GM06990 (cell line): ENCODE measurements around the gene CATSPER3.
A peak's percentile ranks its signal among the peaks of the same experiment; 100 is the strongest.

Source experiments
- DNase-seq: peaks from one replicate; pipeline ENCODE4 v3.0.0-alpha.2; 2011; ENCODE audit not compliant: insufficient read length; ENCODE audit errors: extremely low read depth
- H3K27me3 ChIP-seq: replicated peaks from 2 replicates; pipeline ENCODE4 v1.6.0; 2011; ENCODE audit warnings: low read length; ENCODE audit not compliant: control insufficient read depth, insufficient read depth
- H3K36me3 ChIP-seq: 2 replicates; pipeline ENCODE4 v1.5.1; 2011; ENCODE audit warnings: low read length; ENCODE audit not compliant: control insufficient read depth, insufficient read depth
- H3K4me3 ChIP-seq: replicated peaks from 2 replicates; pipeline ENCODE4 v1.5.1; 2011; ENCODE audit warnings: low read depth, mild to moderate bottlenecking, control low read depth, low read length
- CTCF ChIP-seq: IDR thresholded peaks from 2 replicates; pipeline ENCODE4 v1.5.1; 2011; ENCODE audit warnings: low read length, control low read depth, mild to moderate bottlenecking, inconsistent platforms; ENCODE audit not compliant: insufficient read depth, poor library complexity, severe bottlenecking

CATSPER3 gene

GRCh38 chr5:135016861-135017290, 49.2 kb downstream of the CATSPER3 start:
- Histone ChIP-seq H3K27me3 (no peaks in the 10 kb centered on the region), H3K36me3 (no peaks in the 10 kb centered on the region), H3K4me3 (no peak overlapping the region)
- no peak for DNase-seq
- no peak for TF ChIP-seq CTCF

- no peak for DNase-seq
- TF ChIP-seq CTCF: no peak
- H3K27me3 ChIP-seq: no peaks in the 10 kb centered on the region
- no peak overlapping the region for H3K4me3 ChIP-seq
- H3K36me3 ChIP-seq: no peaks in the 10 kb centered on the region
These were observed 50.8 kb downstream of the CATSPER3 start for GRCh38 chr5:135018457-135018856.

- no peaks in the 10 kb centered on the region for H3K36me3 ChIP-seq
- no peaks in the 10 kb centered on the region for H3K27me3 ChIP-seq
- H3K4me3 ChIP-seq: no peak overlapping the region
- no peak for DNase-seq
- TF ChIP-seq CTCF: peak; percentile 9
These were observed 51.6 kb downstream of the CATSPER3 start for GRCh38 chr5:135019314-135019713.

GRCh38 chr5:135020111-135020895, 52.6 kb downstream of the CATSPER3 start:
- TF ChIP-seq CTCF: no peak
- Histone ChIP-seq H3K27me3 (no peaks in the 10 kb centered on the region), H3K4me3 (no peak overlapping the region), H3K36me3 (no peaks in the 10 kb centered on the region)
- DNase-seq: no peak

GRCh38 chr5:135024956-135025729, 57.4 kb downstream of the CATSPER3 start:
- H3K27me3 ChIP-seq: no peaks in the 10 kb centered on the region; the same call in 1 of the 2 replicates
- no peak overlapping the region for H3K4me3 ChIP-seq
- H3K36me3 ChIP-seq: no peaks in the 10 kb centered on the region
- no peak for DNase-seq
- TF ChIP-seq CTCF: no peak
